Right atrium auricular region (tissue), 2 donors: ENCODE data around the gene COL4A5. TPM values are rescaled to one million over a fixed set of nuclear protein-coding genes. Genes with fewer than 3 reads are reported as not detected.

Source experiments
- DNase-seq: peaks from one replicate; pipeline ENCODE4 v3.0.0-alpha.2; 2019; ENCODE audit warnings: low spot score
- H3K27ac ChIP-seq, 2 donors: fragments of 200-600 bp; sonication (generic); 1 replicate in 1 of 2; 2 replicates in 1 of 2; pipeline ENCODE4 v1.5.1; 2016 to 2019
- H3K27me3 ChIP-seq, 2 donors: fragments of 200-600 bp; sonication (generic); one replicate each; pipeline versions ENCODE4 v1.5.1 to v1.6.0; 2017 to 2019
- H3K36me3 ChIP-seq: fragments of 200-600 bp; sonication (generic); one replicate; pipeline ENCODE4 v1.5.1; 2016
- H3K4me1 ChIP-seq, 2 donors: fragments of 200-600 bp; sonication (generic); one replicate each; pipeline versions ENCODE4 v1.5.1 to v1.6.0; 2017 to 2019
- H3K4me3 ChIP-seq, 2 donors: fragments of 200-600 bp; sonication (generic); 1 replicate in 1 of 2; 2 replicates in 1 of 2; pipeline ENCODE4 v1.5.1; 2017 to 2019; ENCODE audit warnings: mild to moderate bottlenecking in 1 of 2, moderate library complexity in 1 of 2
- H3K9me3 ChIP-seq, 2 donors: fragments of 200-600 bp; sonication (generic); one replicate each; pipeline ENCODE4 v1.5.1; 2019
- CTCF ChIP-seq, 2 donors: fragments of 200-600 bp; sonication (generic); IDR thresholded peaks; one replicate each; pipeline ENCODE4 v1.5.1; 2019; ENCODE audit warnings: antibody characterized with exemption in 2 of 2
- total RNA-seq, 2 donors: library from RNA; depleted of rRNA; stranded (reverse); fragments of >200 nt; gene quantifications; one replicate each; pipeline ENCODE4 v1.1.0, GENCODE V29; 2016

COL4A5 gene
- total RNA-seq, 2 donors from 2014 or later: 6.5 to 35.5 TPM

GRCh38 chrX:108399418-108400165 lies 40.0 kb upstream of the COL4A5 start:
- Histone ChIP-seq H3K4me3 (no peak overlapping the region), H3K27me3 (peaks cover 0 to 2% of the 10 kb centered on the region in 2 donors), H3K27ac (no peak overlapping the region), H3K4me1 (no peaks in the 10 kb centered on the region), H3K36me3 (no peaks in the 10 kb centered on the region), H3K9me3 (no peaks in the 10 kb centered on the region)
- no peak for TF ChIP-seq CTCF (IDR thresholded peaks at IDR 0.05)
- no peak for DNase-seq

- H3K27ac ChIP-seq: no peak overlapping the region
- TF ChIP-seq CTCF (IDR thresholded peaks at IDR 0.05): no peak
- H3K27me3 ChIP-seq: no peaks in the 10 kb centered on the region
- no peaks in the 10 kb centered on the region for H3K36me3 ChIP-seq
- H3K4me1 ChIP-seq: no peaks in the 10 kb centered on the region
- no peaks in the 10 kb centered on the region for H3K9me3 ChIP-seq
- no peak overlapping the region for H3K4me3 ChIP-seq
- no peak for DNase-seq
Observed at GRCh38 chrX:108412783-108413182, 26.9 kb upstream of the COL4A5 start.

- no peaks in the 10 kb centered on the region for H3K9me3 ChIP-seq
- no peaks in the 10 kb centered on the region for H3K36me3 ChIP-seq
- no peak overlapping the region for H3K27ac ChIP-seq
- no peak overlapping the region for H3K4me3 ChIP-seq
- TF ChIP-seq CTCF (IDR thresholded peaks at IDR 0.05): no peak
- H3K27me3 ChIP-seq: no peaks in the 10 kb centered on the region
- no peaks in the 10 kb centered on the region for H3K4me1 ChIP-seq
- DNase-seq: no peak
Observed at GRCh38 chrX:108415146-108415545, 24.5 kb upstream of the COL4A5 start.

- no peaks in the 10 kb centered on the region for H3K36me3 ChIP-seq
- H3K4me3 ChIP-seq: no peak overlapping the region
- no peaks in the 10 kb centered on the region for H3K4me1 ChIP-seq
- H3K27me3 ChIP-seq: no peaks in the 10 kb centered on the region
- no peaks in the 10 kb centered on the region for H3K9me3 ChIP-seq
- no peak for TF ChIP-seq CTCF (IDR thresholded peaks at IDR 0.05)
- no peak overlapping the region for H3K27ac ChIP-seq
- no peak for DNase-seq
Observed at GRCh38 chrX:108415891-108416290, 23.7 kb upstream of the COL4A5 start.

DNA sequence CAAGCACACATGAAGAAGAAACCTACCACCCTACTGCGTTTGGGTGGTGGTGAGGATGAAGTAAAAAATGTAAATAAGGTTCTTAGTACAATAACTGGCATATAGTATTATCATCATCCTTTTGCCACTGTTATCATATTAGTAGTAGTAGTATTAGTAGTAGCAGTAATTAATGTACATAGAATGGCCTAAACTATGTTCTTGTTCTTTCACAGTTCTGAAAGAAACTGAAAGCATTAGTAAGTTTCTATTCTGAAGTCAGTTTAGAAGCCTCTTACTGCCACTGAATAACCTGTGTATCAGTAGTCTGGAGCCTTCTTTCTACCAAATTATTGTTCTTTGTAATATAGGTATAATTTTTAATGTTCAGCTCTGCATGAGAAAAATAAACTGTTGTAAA lies 22.4 kb upstream of the COL4A5 start:
- Histone ChIP-seq H3K4me1 (no peaks in the 10 kb centered on the region), H3K4me3 (no peak overlapping the region), H3K27me3 (no peaks in the 10 kb centered on the region), H3K27ac (no peak overlapping the region), H3K9me3 (no peaks in the 10 kb centered on the region), H3K36me3 (no peaks in the 10 kb centered on the region)
- TF ChIP-seq CTCF (IDR thresholded peaks at IDR 0.05): no peak
- DNase-seq: no peak

GRCh38 chrX:108419401-108419800 lies 20.2 kb upstream of the COL4A5 start:
- Histone ChIP-seq H3K9me3 (no peaks in the 10 kb centered on the region), H3K36me3 (no peaks in the 10 kb centered on the region), H3K4me1 (no peaks in the 10 kb centered on the region), H3K4me3 (no peak overlapping the region), H3K27me3 (no peaks in the 10 kb centered on the region), H3K27ac (no peak overlapping the region)
- TF ChIP-seq CTCF (IDR thresholded peaks at IDR 0.05): no peak
- DNase-seq: no peak
